Erythroblast (primary cell): ENCODE data around the gene SFMBT2.

Source experiments
- GATA1 ChIP-seq: IDR thresholded peaks from 2 replicates; pipeline ENCODE4 v1.6.1; 2011; ENCODE audit warnings: low read depth, mild to moderate bottlenecking, control low read depth, low read length, moderate library complexity
- POLR2A ChIP-seq: IDR thresholded peaks from 2 replicates; pipeline ENCODE4 v1.6.1; 2011; ENCODE audit warnings: mild to moderate bottlenecking, low read length

GRCh38 chr10:7250236-7250635, 160.6 kb downstream of the SFMBT2 start:
- TF ChIP-seq POLR2A, result no peak
- TF ChIP-seq GATA1, result no peak
